H1 (cell line): Measurements from ENCODE around the gene DPYSL4. TPM values are rescaled to one million over a fixed set of nuclear protein-coding genes. Genes with fewer than 3 reads are reported as not detected.

Source experiments
- CTCF ChIA-PET: fragments of 300-600 bp; sonication (Branson Sonifier 250); formaldehyde crosslinking; loops from one replicate; lab custom pipeline; 2021; ENCODE audit not compliant: partially characterized antibody; lab: Charles Lee
- POLR2A ChIA-PET: fragments of 300-600 bp; sonication (Branson Sonifier 250); formaldehyde crosslinking; loops from one replicate; lab custom pipeline; 2021; ENCODE audit warnings: inconsistent platforms; ENCODE audit not compliant: partially characterized antibody; lab: Charles Lee
- DNase-seq, 2 experiments: peaks; one replicate each; pipeline versions ENCODE4 v3.0.0 to v3.0.0-alpha.2; 2010 to 2022; ENCODE audit warnings: low spot score in 2 of 2, low read depth in 1 of 2, mixed read lengths in 1 of 2
- FAIRE-seq: peaks from 2 replicates; lab custom pipeline; 2011; peaks lifted over from hg19 to GRCh38; lab: Jason Lieb, UNC
- H2AFZ ChIP-seq: 2 replicates; pipeline ENCODE4 v1.8.1; 2012; ENCODE audit warnings: low read length, inconsistent platforms
- H2AK5ac ChIP-seq: 2 replicates; pipeline ENCODE4 v1.6.1; 2013; ENCODE audit warnings: low read depth, low read length
- H2BK120ac ChIP-seq: replicated peaks from 2 replicates; pipeline ENCODE3; 2013; ENCODE audit warnings: low read depth, low read length, inconsistent platforms
- H2BK12ac ChIP-seq: 2 replicates; pipeline ENCODE4 v1.6.1; 2013; ENCODE audit warnings: low read depth, low read length
- H2BK15ac ChIP-seq: 2 replicates; pipeline ENCODE4 v1.6.1; 2013; ENCODE audit warnings: low read length
- H2BK20ac ChIP-seq: 2 replicates; pipeline ENCODE4 v1.6.1; 2013; ENCODE audit warnings: low read length
- H2BK5ac ChIP-seq: 2 replicates; pipeline ENCODE4 v1.6.1; 2013; ENCODE audit warnings: low read depth, low read length
- H3K14ac ChIP-seq: 2 replicates; pipeline ENCODE4 v1.6.1; 2013; ENCODE audit warnings: inconsistent platforms; ENCODE audit not compliant: insufficient read length
- H3K18ac ChIP-seq: 2 replicates; pipeline ENCODE4 v1.6.1; 2013; ENCODE audit warnings: low read length; ENCODE audit errors: extremely low read depth
- H3K23ac ChIP-seq: 2 replicates; pipeline ENCODE4 v1.6.1; 2013; ENCODE audit warnings: inconsistent platforms; ENCODE audit not compliant: insufficient read length
- H3K23me2 ChIP-seq: 2 replicates; pipeline ENCODE4 v1.6.1; 2013; ENCODE audit warnings: low read depth, low read length
- H3K27ac ChIP-seq: 2 replicates; pipeline ENCODE4 v1.6.1; 2011; ENCODE audit warnings: low read depth, low read length, inconsistent platforms
- H3K27me3 ChIP-seq, 4 experiments: replicated peaks in 1 of 4; 1 replicate in 1 of 4; 2 replicates in 3 of 4; pipeline versions ENCODE4 v1.6.1 to v1.8.1; 2011 to 2013; ENCODE audit warnings: low read length in 3 of 4, mild to moderate bottlenecking in 3 of 4, inconsistent platforms in 2 of 4, mixed read lengths in 2 of 4, moderate library complexity in 1 of 4; ENCODE audit not compliant: control insufficient read depth in 3 of 4, insufficient read depth in 3 of 4; ENCODE audit errors: extremely low read depth in 1 of 4
- H3K36me3 ChIP-seq, 4 experiments: 2 replicates each; pipeline versions ENCODE4 v1.6.1 to v1.8.1; 2011 to 2013; ENCODE audit warnings: mild to moderate bottlenecking in 4 of 4, low read length in 3 of 4, moderate library complexity in 2 of 4, control low read depth in 1 of 4, inconsistent platforms in 1 of 4; ENCODE audit not compliant: insufficient read depth in 4 of 4, control insufficient read depth in 2 of 4
- H3K4ac ChIP-seq: replicated peaks from 2 replicates; pipeline ENCODE3; 2013; ENCODE audit warnings: low read length, low read depth, mixed read lengths, inconsistent platforms; ENCODE audit not compliant: insufficient read length
- H3K4me1 ChIP-seq, 4 experiments: replicated peaks in 1 of 4; 1 replicate in 1 of 4; 2 replicates in 3 of 4; pipeline versions ENCODE4 v1.6.1 to v1.8.1; 2011 to 2013; ENCODE audit warnings: low read length in 3 of 4, inconsistent platforms in 2 of 4, mixed read lengths in 1 of 4; ENCODE audit not compliant: insufficient read depth in 4 of 4, control insufficient read depth in 3 of 4
- H3K4me2 ChIP-seq, 2 experiments: 2 replicates each; pipeline versions ENCODE4 v1.6.1 to v1.8.1; 2011 to 2013; ENCODE audit warnings: low read depth in 2 of 2, low read length in 2 of 2, control low read depth in 1 of 2, inconsistent platforms in 1 of 2, mild to moderate bottlenecking in 1 of 2; ENCODE audit not compliant: insufficient read depth in 1 of 2
- H3K4me3 ChIP-seq, 4 experiments: fragments of 200-600, 300-600 bp in 1 of 4; sonication (generic), shearing (Covaris generic), sonication (Bioruptor Twin) in 1 of 4; 2 replicates each; pipeline versions ENCODE4 v1.5.1 to v1.8.1; 2011 to 2016; ENCODE audit warnings: low read length in 4 of 4, low read depth in 3 of 4, control low read depth in 2 of 4, inconsistent platforms in 2 of 4, mild to moderate bottlenecking in 2 of 4, mixed read lengths in 1 of 4, moderate library complexity in 1 of 4; ENCODE audit not compliant: insufficient read depth in 2 of 4; ENCODE audit errors: extremely low read depth in 1 of 4
- H3K56ac ChIP-seq: replicated peaks from 2 replicates; pipeline ENCODE3; 2013; ENCODE audit warnings: low read depth, mild to moderate bottlenecking, mixed read lengths, low read length, inconsistent platforms; ENCODE audit not compliant: insufficient read length
- H3K79me1 ChIP-seq: 2 replicates; pipeline ENCODE4 v1.6.1; 2013; ENCODE audit warnings: low read depth, low read length, control low read depth
- H3K79me2 ChIP-seq, 2 experiments: 2 replicates each; pipeline versions ENCODE4 v1.6.1 to v1.8.1; 2012 to 2013; ENCODE audit warnings: low read length in 2 of 2, mild to moderate bottlenecking in 2 of 2, inconsistent platforms in 1 of 2; ENCODE audit not compliant: insufficient read depth in 2 of 2, control insufficient read depth in 1 of 2
- H3K9ac ChIP-seq, 4 experiments: replicated peaks in 1 of 4; 1 replicate in 1 of 4; 2 replicates in 3 of 4; pipeline versions ENCODE4 v1.6.1 to v1.8.1; 2011 to 2013; ENCODE audit warnings: low read depth in 3 of 4, low read length in 3 of 4, control low read depth in 2 of 4, mild to moderate bottlenecking in 2 of 4, moderate library complexity in 2 of 4, inconsistent platforms in 1 of 4; ENCODE audit errors: extremely low read depth in 1 of 4
- H3K9me3 ChIP-seq, 2 experiments: 2 replicates each; pipeline versions ENCODE4 v1.6.1 to v1.8.1; 2012 to 2013; ENCODE audit warnings: mild to moderate bottlenecking in 2 of 2, moderate library complexity in 2 of 2, control low read depth in 1 of 2, inconsistent platforms in 1 of 2, low read depth in 1 of 2, low read length in 1 of 2, mixed read lengths in 1 of 2; ENCODE audit not compliant: insufficient read depth in 2 of 2
- H4K20me1 ChIP-seq, 2 experiments: replicated peaks in 1 of 2; 2 replicates each; pipeline versions ENCODE3 to v1.8.1; 2011 to 2013; ENCODE audit warnings: inconsistent platforms in 2 of 2, low read length in 2 of 2, mild to moderate bottlenecking in 1 of 2; ENCODE audit not compliant: insufficient read depth in 2 of 2, control insufficient read depth in 1 of 2
- H4K5ac ChIP-seq: 2 replicates; pipeline ENCODE4 v1.6.1; 2013; ENCODE audit warnings: low read length, low read depth, mixed read lengths, inconsistent platforms; ENCODE audit not compliant: insufficient read length
- H4K8ac ChIP-seq: 2 replicates; pipeline ENCODE4 v1.8.0; 2013; ENCODE audit warnings: mild to moderate bottlenecking, moderate library complexity, low read length, inconsistent platforms; ENCODE audit not compliant: insufficient read depth; ENCODE audit errors: extremely low read depth
- H4K91ac ChIP-seq: replicated peaks from 2 replicates; pipeline ENCODE3; 2013; ENCODE audit warnings: low read length, mixed read lengths, inconsistent platforms; ENCODE audit not compliant: insufficient read length
- ASH2L ChIP-seq: fragments of 200-600, 300-600 bp; sonication (generic); IDR thresholded peaks from one replicate; pipeline ENCODE4 v1.7.1; 2017; ENCODE audit warnings: low read length
- WGBS, 2 experiments: shearing (Covaris generic) in 1 of 2; methylation state at CpG; one replicate each; pipeline versions ENCODE4 v1.1.6 to v1.1.7; 2013 to 2015; ENCODE audit warnings: low lambda C conversion rate in 2 of 2, mixed read lengths in 2 of 2, inconsistent platforms in 1 of 2, low coverage in 1 of 2, missing lambda C conversion rate in 1 of 2; ENCODE audit not compliant: insufficient replicate concordance in 2 of 2, insufficient coverage in 1 of 2, insufficient read length in 1 of 2; ENCODE audit errors: extremely low coverage in 1 of 2, missing lambda C conversion rate in 1 of 2; 5-methylcytosine and 5-hydroxymethylcytosine counted together
- polyA plus RNA-seq, 7 experiments: library from polyadenylated mRNA; depleted of rRNA in 3 of 7; stranded (reverse) in 5 of 7; unstranded in 2 of 7; fragments of >200 nt in 5 of 7; fragments of 200-250 nt in 2 of 7; gene quantifications; 1 replicate in 5 of 7; 2 replicates in 1 of 7; 4 replicates in 1 of 7; pipeline versions ENCODE4 v1.2.1 to v1.2.3, GENCODE V29; 2011 to 2013; ENCODE audit warnings: missing spikeins in 2 of 7, mixed read lengths in 2 of 7
- total RNA-seq: library from RNA; stranded (reverse); fragmentation: NEBNext Ultra II Directional; extraction: Animal tissue kit (Norgen Biotek cat#: 25700); gene quantifications from 2 replicates; pipeline ENCODE4 v1.2.1, GENCODE V29; 2021

Gene DPYSL4
- total and polyA plus RNA-seq, 2 of the 8 experiments (the other 6 are each of a cell fraction or from before 2014, with no cell fraction given) = 12.9 to 15.2 TPM

DNA sequence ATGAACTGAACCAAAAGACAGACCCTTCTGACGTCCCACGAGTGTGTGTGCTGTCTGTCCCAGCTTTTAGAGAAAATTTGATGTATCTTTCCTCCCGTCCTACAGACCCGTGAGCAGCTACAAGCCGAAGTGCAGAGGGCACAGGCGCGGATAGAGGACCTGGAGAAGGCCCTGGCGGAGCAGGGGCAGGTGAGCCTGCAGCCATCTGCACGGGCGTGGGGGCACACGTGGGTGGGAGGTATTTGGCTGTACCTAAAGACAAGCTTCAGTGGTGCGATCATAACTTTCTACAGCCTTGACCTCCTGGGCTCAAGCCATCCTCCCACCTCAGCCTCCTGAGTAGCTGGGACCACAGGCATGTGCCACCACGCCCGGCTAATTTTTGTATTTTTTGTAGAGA, 41.7 kb upstream of the DPYSL4 start:
- CTCF ChIA-PET = interaction anchor here (0.9 to 6.6 kb wide), 10 partner anchors 8 to 202 kb away, joined by 3 to 59 read pairs (median 7); no protein-coding TSS in a partner anchor
- H3K36me3 ChIP-seq = no peaks in the 10 kb centered on the region
- no peak for TF ChIP-seq ASH2L

More for the DNA sequence above, 41.7 kb upstream of the DPYSL4 start:
- H3K79me1 ChIP-seq = no peaks in the 10 kb centered on the region; the same call in 1 of the 2 replicates
- H3K4ac ChIP-seq = no peak overlapping the region
- H2AK5ac ChIP-seq = no peak overlapping the region
- no peak overlapping the region for H3K18ac ChIP-seq
- H4K5ac ChIP-seq = no peak overlapping the region
- H3K9me3 ChIP-seq = no peaks in the 10 kb centered on the region; a peak in 1 of 4 replicates
- H3K9ac ChIP-seq = no peak overlapping the region
- no peak overlapping the region for H4K91ac ChIP-seq
- POLR2A ChIA-PET = interaction anchor here (0.7 kb wide), 1 partner anchor 17 kb away, joined by 3 read pairs; no protein-coding TSS in a partner anchor
- no peak overlapping the region for H2BK15ac ChIP-seq
- no peak overlapping the region for H3K27ac ChIP-seq
- no peak overlapping the region for H4K8ac ChIP-seq
- no peak overlapping the region for H2BK120ac ChIP-seq
- H3K4me3 ChIP-seq = no peak overlapping the region
- 85% methylated on average over 14 of the region's 14 CpGs; no CpG with 5 or more reads in 1 of the 2 experiments for WGBS, 2 experiments
- no peak overlapping the region for H3K14ac ChIP-seq
- no peak overlapping the region for H3K4me2 ChIP-seq
- H3K23me2 ChIP-seq = no peaks in the 10 kb centered on the region
- peaks cover 0 to 9% (median 2%) of the 10 kb centered on the region in 4 experiments; a peak in 2 of 7 replicates for H3K4me1 ChIP-seq
- no peak overlapping the region for H3K56ac ChIP-seq
- H3K79me2 ChIP-seq = no peaks in the 10 kb centered on the region
- no peak overlapping the region for H2AFZ ChIP-seq
- H2BK20ac ChIP-seq = no peak overlapping the region
- no peaks in the 10 kb centered on the region for H3K27me3 ChIP-seq
- peaks cover 0 to 3% of the 10 kb centered on the region in 2 experiments for H4K20me1 ChIP-seq
- no peak overlapping the region for H2BK5ac ChIP-seq
- no peak overlapping the region for H3K23ac ChIP-seq
- FAIRE-seq (no peak), DNase-seq (no peak)
- no peak overlapping the region for H2BK12ac ChIP-seq
